Suprapubic skin (tissue), 4 donors: ENCODE data around the gene PIGQ. TPM values are rescaled to one million over a fixed set of nuclear protein-coding genes. Genes with fewer than 3 reads are reported as not detected.

Experiments
- DNase-seq, 2 donors: peaks; one replicate each; pipeline ENCODE4 v3.0.0-alpha.2; 2019; ENCODE audit warnings: low spot score in 2 of 2
- H3K27ac ChIP-seq: fragments of 200-600 bp; sonication (generic); one replicate; pipeline ENCODE4 v1.5.1; 2019
- H3K27me3 ChIP-seq: fragments of 200-600 bp; sonication (generic); one replicate; pipeline ENCODE4 v1.5.1; 2019
- H3K36me3 ChIP-seq: fragments of 200-600 bp; sonication (generic); one replicate; pipeline ENCODE4 v1.5.1; 2019
- H3K4me1 ChIP-seq: fragments of 200-600 bp; sonication (generic); one replicate; pipeline ENCODE4 v1.5.1; 2019
- H3K4me3 ChIP-seq: fragments of 200-600 bp; sonication (generic); one replicate; pipeline ENCODE4 v1.5.1; 2019; ENCODE audit warnings: mild to moderate bottlenecking
- H3K9me3 ChIP-seq: fragments of 200-600 bp; sonication (generic); one replicate; pipeline ENCODE4 v1.5.1; 2019
- CTCF ChIP-seq, 2 donors: fragments of 200-600 bp in 1 of 2; fragments of 450-650 bp in 1 of 2; sonication (generic) in 1 of 2; IDR thresholded peaks; one replicate each; pipeline ENCODE4 v1.5.1; 2016 to 2019; ENCODE audit warnings: antibody characterized with exemption in 2 of 2, mild to moderate bottlenecking in 1 of 2, moderate library complexity in 1 of 2
- EP300 ChIP-seq: sonication (generic); formaldehyde crosslinking; IDR thresholded peaks from one replicate; pipeline ENCODE4 v1.6.1; 2017; ENCODE audit warnings: antibody characterized with exemption
- POLR2A ChIP-seq, 2 donors: fragments of 450-650 bp; IDR thresholded peaks; one replicate each; pipeline ENCODE4 v1.6.1; 2017; ENCODE audit warnings: antibody characterized with exemption in 2 of 2, mild to moderate bottlenecking in 2 of 2, moderate library complexity in 2 of 2
- POLR2AphosphoS5 ChIP-seq, 3 donors: sonication (generic); formaldehyde crosslinking; IDR thresholded peaks; one replicate each; pipeline ENCODE4 v1.6.1; 2017; ENCODE audit warnings: antibody characterized with exemption in 3 of 3
- WGBS: methylation state at CpG from one replicate; pipeline ENCODE4 v1.1.5; 2018; 5-methylcytosine and 5-hydroxymethylcytosine counted together
- total RNA-seq, 4 donors: library from RNA; depleted of rRNA; stranded (reverse); fragments of >200 nt; gene quantifications; one replicate each; pipeline ENCODE4 v1.1.0, GENCODE V29; 2016

Gene PIGQ
- total RNA-seq, 4 donors from 2014 or later = 36.9 to 54.6 (median 44.1) TPM

- no peak for TF ChIP-seq POLR2A (IDR thresholded peaks at IDR 0.05)
- TF ChIP-seq POLR2AphosphoS5 (IDR thresholded peaks at IDR 0.05) = no peak
- no peak for TF ChIP-seq CTCF (IDR thresholded peaks at IDR 0.05)
- no peak for TF ChIP-seq EP300
- no peak overlapping the region for H3K4me3 ChIP-seq
- H3K36me3 ChIP-seq = peaks cover 61% of the 10 kb centered on the region
- no peaks in the 10 kb centered on the region for H3K27me3 ChIP-seq
- WGBS = 98% methylated on average over 22 of the region's 54 CpGs
- no peak for DNase-seq
- no peak overlapping the region for H3K27ac ChIP-seq
- H3K4me1 ChIP-seq = peaks cover 15% of the 10 kb centered on the region
- no peaks in the 10 kb centered on the region for H3K9me3 ChIP-seq
Observed at GRCh38 chr16:549544-550263, 20.1 kb upstream of the PIGQ start.

GRCh38 chr16:551210-551609 lies 18.6 kb upstream of the PIGQ start:
- Histone ChIP-seq H3K36me3 (peaks cover 61% of the 10 kb centered on the region), H3K27ac (no peak overlapping the region), H3K9me3 (no peaks in the 10 kb centered on the region), H3K4me3 (no peak overlapping the region), H3K4me1 (peaks cover 25% of the 10 kb centered on the region), H3K27me3 (no peaks in the 10 kb centered on the region)
- no peak for DNase-seq
- WGBS = no CpG with 5 or more reads among the region's 28 CpGs
- no peak for TF ChIP-seq POLR2A (IDR thresholded peaks at IDR 0.05)

GRCh38 chr16:552171-552570 lies 17.6 kb upstream of the PIGQ start:
- peaks cover 57% of the 10 kb centered on the region for H3K36me3 ChIP-seq
- WGBS = 97% methylated on average over 6 of the region's 35 CpGs

GRCh38 chr16:553601-554296 lies 16.0 kb upstream of the PIGQ start:
- Histone ChIP-seq H3K36me3 (peaks cover 48% of the 10 kb centered on the region), H3K27ac (no peak overlapping the region), H3K4me3 (no peak overlapping the region), H3K4me1 (peaks cover 20% of the 10 kb centered on the region), H3K9me3 (no peaks in the 10 kb centered on the region), H3K27me3 (peaks cover 11% of the 10 kb centered on the region)
- WGBS = 73% methylated on average over 11 of the region's 33 CpGs
- no peak for DNase-seq
- TF ChIP-seq POLR2A (IDR thresholded peaks at IDR 0.05) (no peak), EP300 (no peak), POLR2AphosphoS5 (IDR thresholded peaks at IDR 0.05) (no peak), CTCF (IDR thresholded peaks at IDR 0.05) (no peak)

More at GRCh38 chr16:552171-552570, 17.6 kb upstream of the PIGQ start:
- Histone ChIP-seq H3K9me3 (no peaks in the 10 kb centered on the region), H3K4me1 (peaks cover 24% of the 10 kb centered on the region), H3K27ac (no peak overlapping the region), H3K27me3 (peaks cover under 1% of the 10 kb centered on the region), H3K4me3 (no peak overlapping the region)
- DNase-seq = no peak
- no peak for TF ChIP-seq POLR2AphosphoS5 (IDR thresholded peaks at IDR 0.05)

GRCh38 chr16:554297-554621 lies 15.5 kb upstream of the PIGQ start:
- TF ChIP-seq POLR2AphosphoS5 (IDR thresholded peaks at IDR 0.05) (no peak), CTCF (IDR thresholded peaks at IDR 0.05) (no peak), EP300 (no peak), POLR2A (IDR thresholded peaks at IDR 0.05) (no peak)
- Histone ChIP-seq H3K27ac (no peak overlapping the region), H3K9me3 (no peaks in the 10 kb centered on the region), H3K27me3 (peaks cover 16% of the 10 kb centered on the region), H3K36me3 (peaks cover 43% of the 10 kb centered on the region), H3K4me3 (no peak overlapping the region), H3K4me1 (peaks cover 25% of the 10 kb centered on the region)
- no peak for DNase-seq
- WGBS = 75% methylated on average over 11 of the region's 11 CpGs

- no peak overlapping the region for H3K27ac ChIP-seq
- H3K36me3 ChIP-seq = peaks cover 38% of the 10 kb centered on the region
- H3K4me3 ChIP-seq = peak overlapping the region; percentile 39
- 41% methylated on average over 31 of the region's 54 CpGs for WGBS
- H3K27me3 ChIP-seq = peaks cover 21% of the 10 kb centered on the region
- peaks cover 30% of the 10 kb centered on the region for H3K4me1 ChIP-seq
- TF ChIP-seq POLR2AphosphoS5 (IDR thresholded peaks at IDR 0.05) (no peak), POLR2A (IDR thresholded peaks at IDR 0.05) (no peak), CTCF (IDR thresholded peaks at IDR 0.05) (no peak), EP300 (no peak)
- H3K9me3 ChIP-seq = no peaks in the 10 kb centered on the region
- no peak for DNase-seq
Observed at GRCh38 chr16:554640-555365, 15.0 kb upstream of the PIGQ start.
